Measurements from ENCODE around the gene MAPRE2.
"Not testable (repeated sequence)": the region's sequence is repeated elsewhere in the genome, so short reads cannot be mapped to it uniquely, and the experiment has no call there.

Gene MAPRE2

GRCh38 chr18:35095983-35096676 is 54.9 kb downstream of the MAPRE2 start:
- DNase-seq, result no peak

- no peak for DNase-seq
These were observed 55.4 kb downstream of the MAPRE2 start for GRCh38 chr18:35096677-35097011.

GRCh38 chr18:35097195-35097594 is 56.0 kb downstream of the MAPRE2 start:
- DNase-seq, result no peak

- no peak for DNase-seq
These were observed 56.5 kb downstream of the MAPRE2 start for GRCh38 chr18:35097763-35098162.

- DNase-seq, result no peak
These were observed 58.7 kb downstream of the MAPRE2 start for GRCh38 chr18:35099911-35100310.

GRCh38 chr18:35104391-35105051 is 63.3 kb downstream of the MAPRE2 start:
- no peak for DNase-seq

GRCh38 chr18:35106013-35106844 is 65.0 kb downstream of the MAPRE2 start:
- no peak for DNase-seq

- DNase-seq, result no peak
These were observed 65.6 kb downstream of the MAPRE2 start for GRCh38 chr18:35106845-35107148.

- no peak for DNase-seq
These were observed 66.0 kb downstream of the MAPRE2 start for GRCh38 chr18:35107216-35107615.

GRCh38 chr18:35108088-35108487 is 66.9 kb downstream of the MAPRE2 start:
- DNase-seq, result not testable (repeated sequence)

- DNase-seq, result no peak
These were observed 68.8 kb downstream of the MAPRE2 start for GRCh38 chr18:35110059-35110458.

GRCh38 chr18:35110554-35111485 is 69.6 kb downstream of the MAPRE2 start:
- no peak for DNase-seq

- DNase-seq, result no peak
These were observed 71.5 kb downstream of the MAPRE2 start for GRCh38 chr18:35112696-35113095.

GRCh38 chr18:35114305-35114704 is 73.1 kb downstream of the MAPRE2 start:
- no peak for DNase-seq

- DNase-seq, result no peak
These were observed 75.6 kb downstream of the MAPRE2 start for GRCh38 chr18:35116784-35117318.

GRCh38 chr18:35117372-35117771 is 76.2 kb downstream of the MAPRE2 start:
- DNase-seq, result no peak

GRCh38 chr18:35117951-35118411 is 76.8 kb downstream of the MAPRE2 start:
- no peak for DNase-seq

- DNase-seq, result no peak
These were observed 77.4 kb downstream of the MAPRE2 start for GRCh38 chr18:35118641-35119040.

GRCh38 chr18:35121038-35121437 is 79.8 kb downstream of the MAPRE2 start:
- no peak for DNase-seq

- DNase-seq, result no peak
These were observed 80.3 kb downstream of the MAPRE2 start for GRCh38 chr18:35121531-35121930.

- no peak for DNase-seq
These were observed 81.5 kb downstream of the MAPRE2 start for GRCh38 chr18:35122586-35123224.

GRCh38 chr18:35123811-35124210 is 82.6 kb downstream of the MAPRE2 start:
- DNase-seq, result no peak
